ENCODE results near the gene MYH9. TPM values are rescaled to one million over a fixed set of nuclear protein-coding genes. Genes with fewer than 3 reads are reported as not detected.

MYH9 gene
- total RNA-seq, 1 donor from 2014 or later, result 277 TPM

GRCh38 chr22:36373258-36373579, 14.5 kb downstream of the MYH9 start:
- Mint-ChIP-seq H3K27ac (peak overlapping the region; percentile 94), H3K36me3 (peaks cover 11% of the 10 kb centered on the region), H3K4me1 (ENCODE audit: unreplicated experiment) (peaks cover 56% of the 10 kb centered on the region), H3K9me3 (no peaks in the 10 kb centered on the region), H3K27me3 (no peaks in the 10 kb centered on the region), H3K4me3 (peak overlapping the region; percentile 66)
- no peak for DNase-seq (ENCODE audit: extremely low spot score, unreplicated experiment)
- no peak for TF ChIP-seq CTCF (conservative IDR thresholded peaks at IDR 0.05)

DNA sequence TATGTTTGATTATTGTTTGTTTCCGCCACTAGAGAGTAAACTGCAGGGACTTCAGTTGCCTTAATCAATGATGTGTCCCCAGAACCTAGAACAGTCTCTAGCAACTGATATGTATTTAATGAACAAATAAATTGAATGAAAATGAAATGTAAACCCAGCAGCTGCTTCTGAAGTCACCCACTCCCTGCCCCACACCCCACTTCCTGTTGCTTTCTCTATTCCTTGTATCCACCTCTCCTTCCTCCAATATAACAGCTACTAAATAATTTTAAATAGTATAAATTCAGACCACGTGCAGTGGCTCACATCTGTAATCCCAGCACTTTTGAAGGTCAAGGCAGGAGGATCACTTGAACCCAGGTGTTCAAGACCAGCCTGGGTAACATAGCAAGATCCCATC, 15.8 kb downstream of the MYH9 start:
- peaks cover 8% of the 10 kb centered on the region for H3K36me3 Mint-ChIP-seq
- no peaks in the 10 kb centered on the region for H3K27me3 Mint-ChIP-seq
- no peak for DNase-seq (ENCODE audit: extremely low spot score, unreplicated experiment)
- peaks cover 65% of the 10 kb centered on the region for H3K4me1 Mint-ChIP-seq (ENCODE audit: unreplicated experiment)
- TF ChIP-seq CTCF (conservative IDR thresholded peaks at IDR 0.05), result no peak
- H3K9me3 Mint-ChIP-seq, result no peaks in the 10 kb centered on the region
- peak overlapping the region; percentile 94 for H3K27ac Mint-ChIP-seq
- peak overlapping the region; percentile 65 for H3K4me3 Mint-ChIP-seq

GRCh38 chr22:36369922-36370791, 17.6 kb downstream of the MYH9 start:
- no peaks in the 10 kb centered on the region for H3K9me3 Mint-ChIP-seq
- peak overlapping the region; percentile 64 for H3K4me3 Mint-ChIP-seq
- TF ChIP-seq CTCF (conservative IDR thresholded peaks at IDR 0.05), result no peak
- H3K27me3 Mint-ChIP-seq, result no peaks in the 10 kb centered on the region
- DNase-seq (ENCODE audit: extremely low spot score, unreplicated experiment), result no peak
- peaks cover 70% of the 10 kb centered on the region for H3K4me1 Mint-ChIP-seq (ENCODE audit: unreplicated experiment)
- H3K27ac Mint-ChIP-seq, result peak overlapping the region; percentile 94
- H3K36me3 Mint-ChIP-seq, result peaks cover 9% of the 10 kb centered on the region

- H3K36me3 Mint-ChIP-seq, result peaks cover 9% of the 10 kb centered on the region
- H3K9me3 Mint-ChIP-seq, result no peaks in the 10 kb centered on the region
- TF ChIP-seq CTCF (conservative IDR thresholded peaks at IDR 0.05), result no peak
- peak overlapping the region; percentile 94 for H3K27ac Mint-ChIP-seq
- H3K4me3 Mint-ChIP-seq, result peak overlapping the region; percentile 54
- no peaks in the 10 kb centered on the region for H3K27me3 Mint-ChIP-seq
- peaks cover 73% of the 10 kb centered on the region for H3K4me1 Mint-ChIP-seq (ENCODE audit: unreplicated experiment)
- DNase-seq (ENCODE audit: extremely low spot score, unreplicated experiment), result no peak
These were observed 18.5 kb downstream of the MYH9 start for GRCh38 chr22:36369004-36369921.

- Mint-ChIP-seq H3K27ac (peak overlapping the region; percentile 94), H3K36me3 (peaks cover 5% of the 10 kb centered on the region), H3K4me1 (ENCODE audit: unreplicated experiment) (peaks cover 77% of the 10 kb centered on the region), H3K4me3 (peak overlapping the region; percentile 69), H3K27me3 (no peaks in the 10 kb centered on the region), H3K9me3 (no peaks in the 10 kb centered on the region)
- TF ChIP-seq CTCF (conservative IDR thresholded peaks at IDR 0.05), result no peak
- no peak for DNase-seq (ENCODE audit: extremely low spot score, unreplicated experiment)
These were observed 19.3 kb downstream of the MYH9 start for GRCh38 chr22:36368359-36368983.

Data from type B pancreatic cell (in vitro differentiated cells).